GM19043 (cell line): ENCODE measurements around the gene AMPD2.
"Not testable (repeated sequence)": the region's sequence is repeated elsewhere in the genome, so short reads cannot be mapped to it uniquely, and the experiment has no call there.

Source experiments
- ATAC-seq: cut with Tn5 transposase; IDR thresholded peaks from one replicate; pipeline ENCODE4 v1.9.1; 2021; ENCODE audit warnings: low read depth; ENCODE audit not compliant: unreplicated experiment

Gene AMPD2

GRCh38 chr1:109643385-109644230, 24.0 kb downstream of the AMPD2 start:
- peak; percentile 84 for ATAC-seq

GRCh38 chr1:109644670-109645069, 25.0 kb downstream of the AMPD2 start:
- ATAC-seq = no peak

GRCh38 chr1:109649491-109649914, 29.9 kb downstream of the AMPD2 start:
- no peak for ATAC-seq

- ATAC-seq = no peak
These were observed 31.0 kb downstream of the AMPD2 start for GRCh38 chr1:109650609-109651008.

GRCh38 chr1:109652402-109652801, 32.8 kb downstream of the AMPD2 start:
- ATAC-seq = no peak

- ATAC-seq = no peak
These were observed 33.7 kb downstream of the AMPD2 start for GRCh38 chr1:109653306-109653705.

GRCh38 chr1:109654519-109654918, 34.9 kb downstream of the AMPD2 start:
- ATAC-seq = no peak

- peak; percentile 86 for ATAC-seq
These were observed 36.2 kb downstream of the AMPD2 start, which contains the start of gene GSTM4 for GRCh38 chr1:109655615-109656519. GSTM4 (plus strand) TSS chr1:109656099; CDS start chr1:109656390, 291 bp downstream.

- no peak for ATAC-seq
These were observed 37.8 kb downstream of the AMPD2 start for GRCh38 chr1:109657395-109657794.

- no peak for ATAC-seq
These were observed 38.3 kb downstream of the AMPD2 start for GRCh38 chr1:109657970-109658369.

GRCh38 chr1:109658533-109659042, 39.0 kb downstream of the AMPD2 start:
- no peak for ATAC-seq

- ATAC-seq = no peak
These were observed 39.5 kb downstream of the AMPD2 start for GRCh38 chr1:109659145-109659544.

- ATAC-seq = no peak
These were observed 40.5 kb downstream of the AMPD2 start for GRCh38 chr1:109659997-109660690.

- not testable (repeated sequence) for ATAC-seq
These were observed 41.0 kb downstream of the AMPD2 start for GRCh38 chr1:109660691-109661026.

- ATAC-seq = no peak
These were observed 41.8 kb downstream of the AMPD2 start for GRCh38 chr1:109661391-109661790.

GRCh38 chr1:109664671-109665070, 45.0 kb downstream of the AMPD2 start:
- ATAC-seq = no peak

GRCh38 chr1:109667452-109668122, 48.0 kb downstream of the AMPD2 start, which contains the start of gene GSTM2:
GSTM2 (plus strand) TSS chr1:109668057; CDS start chr1:109668116, 59 bp downstream.
- peak; percentile 92 for ATAC-seq

- ATAC-seq = no peak
These were observed 48.6 kb downstream of the AMPD2 start for GRCh38 chr1:109668123-109668775.

- no peak for ATAC-seq
These were observed 49.8 kb downstream of the AMPD2 start for GRCh38 chr1:109669246-109669948.
